Hepatocyte (in vitro differentiated cells): ENCODE data around the gene MTA3.

Experiments used
- EZH2 ChIP-seq: fragments of 200-600 bp; sonication (generic); IDR thresholded peaks from 2 replicates; pipeline ENCODE4 v1.6.1; 2016; ENCODE audit warnings: antibody characterized with exemption, mild to moderate bottlenecking, borderline replicate concordance
- EZH2phosphoT487 ChIP-seq: fragments of 200-600 bp; sonication (generic); IDR thresholded peaks from one replicate; pipeline ENCODE4 v1.6.1; 2018; ENCODE audit warnings: antibody characterized with exemption, mild to moderate bottlenecking, low read depth, moderate library complexity; ENCODE audit not compliant: unreplicated experiment, severe bottlenecking
- TF ChIP-seq, protein P1 (sequence below): fragments of 200-600 bp; sonication (generic); IDR thresholded peaks from 2 replicates; pipeline ENCODE4 v1.5.1; 2016; ENCODE audit warnings: antibody characterized with exemption, mild to moderate bottlenecking; ENCODE audit not compliant: poor library complexity

DNA sequence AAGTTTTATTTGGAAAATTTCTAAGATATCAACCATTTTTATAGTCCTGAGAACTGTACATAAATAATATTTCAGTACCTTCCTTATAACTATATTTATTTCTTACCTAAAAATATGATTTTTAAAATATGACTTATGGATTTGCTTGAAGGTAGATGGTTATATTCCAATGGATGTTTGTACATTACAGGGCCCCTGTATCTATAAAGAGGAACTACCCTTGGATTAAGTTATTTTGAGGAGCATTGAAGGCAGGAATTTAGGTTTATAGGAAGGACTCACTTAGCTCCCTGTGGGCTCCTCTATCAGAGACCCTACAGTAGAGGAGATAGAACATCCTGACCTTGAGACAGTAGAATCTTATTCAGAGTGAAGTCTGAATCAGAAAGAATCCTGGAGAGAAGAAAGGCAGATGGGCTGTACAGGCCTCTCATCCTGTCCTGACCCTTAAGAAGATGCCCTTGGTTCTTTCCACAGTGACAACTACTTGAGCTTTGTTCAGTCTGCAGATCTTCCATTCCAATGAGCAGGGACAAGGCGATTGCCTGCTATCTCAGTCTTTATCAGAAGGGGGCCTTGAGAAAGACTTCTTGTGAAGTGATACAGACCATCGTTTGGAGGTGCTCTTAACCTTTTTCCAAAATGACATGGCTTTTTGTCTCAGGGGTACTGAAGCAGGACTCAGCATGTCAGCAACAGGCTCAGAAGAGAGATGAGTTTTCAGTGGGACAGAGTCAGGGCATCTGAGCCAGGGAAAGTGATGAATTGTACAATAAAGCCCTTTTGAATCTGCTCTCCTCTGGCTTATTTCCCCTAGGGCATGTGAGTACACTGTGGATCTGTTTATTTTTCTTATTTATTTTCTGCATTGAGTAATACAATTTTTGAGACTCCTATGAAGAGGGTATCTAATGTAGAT lies 174.6 kb downstream of the MTA3 start:
- TF ChIP-seq, protein P1, sequence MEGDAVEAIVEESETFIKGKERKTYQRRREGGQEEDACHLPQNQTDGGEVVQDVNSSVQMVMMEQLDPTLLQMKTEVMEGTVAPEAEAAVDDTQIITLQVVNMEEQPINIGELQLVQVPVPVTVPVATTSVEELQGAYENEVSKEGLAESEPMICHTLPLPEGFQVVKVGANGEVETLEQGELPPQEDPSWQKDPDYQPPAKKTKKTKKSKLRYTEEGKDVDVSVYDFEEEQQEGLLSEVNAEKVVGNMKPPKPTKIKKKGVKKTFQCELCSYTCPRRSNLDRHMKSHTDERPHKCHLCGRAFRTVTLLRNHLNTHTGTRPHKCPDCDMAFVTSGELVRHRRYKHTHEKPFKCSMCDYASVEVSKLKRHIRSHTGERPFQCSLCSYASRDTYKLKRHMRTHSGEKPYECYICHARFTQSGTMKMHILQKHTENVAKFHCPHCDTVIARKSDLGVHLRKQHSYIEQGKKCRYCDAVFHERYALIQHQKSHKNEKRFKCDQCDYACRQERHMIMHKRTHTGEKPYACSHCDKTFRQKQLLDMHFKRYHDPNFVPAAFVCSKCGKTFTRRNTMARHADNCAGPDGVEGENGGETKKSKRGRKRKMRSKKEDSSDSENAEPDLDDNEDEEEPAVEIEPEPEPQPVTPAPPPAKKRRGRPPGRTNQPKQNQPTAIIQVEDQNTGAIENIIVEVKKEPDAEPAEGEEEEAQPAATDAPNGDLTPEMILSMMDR: no peak
- TF ChIP-seq EZH2: no peak
- TF ChIP-seq EZH2phosphoT487: no peak
